ENCODE measurements around the gene HERC3.

DNA sequence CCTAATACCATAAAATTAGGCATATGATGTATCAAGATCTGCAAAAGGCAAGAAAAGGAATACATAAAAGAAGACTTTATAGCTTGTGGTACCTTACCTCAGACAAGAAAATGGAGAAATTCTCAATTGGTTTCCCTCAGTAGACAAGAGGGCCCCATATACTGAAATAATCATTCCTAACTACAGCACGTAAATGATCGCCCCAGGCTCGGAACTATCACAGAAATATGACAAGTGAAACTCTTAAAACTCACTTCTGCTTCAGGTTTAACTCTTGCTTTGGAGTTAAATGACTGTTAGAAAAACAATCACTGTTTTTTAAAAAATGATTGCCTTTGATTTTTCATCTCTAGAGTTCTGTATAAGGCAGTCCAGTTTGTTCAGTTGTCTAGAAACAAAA is 144.0 kb downstream of the HERC3 start:
- TF ChIP-seq, protein P1, sequence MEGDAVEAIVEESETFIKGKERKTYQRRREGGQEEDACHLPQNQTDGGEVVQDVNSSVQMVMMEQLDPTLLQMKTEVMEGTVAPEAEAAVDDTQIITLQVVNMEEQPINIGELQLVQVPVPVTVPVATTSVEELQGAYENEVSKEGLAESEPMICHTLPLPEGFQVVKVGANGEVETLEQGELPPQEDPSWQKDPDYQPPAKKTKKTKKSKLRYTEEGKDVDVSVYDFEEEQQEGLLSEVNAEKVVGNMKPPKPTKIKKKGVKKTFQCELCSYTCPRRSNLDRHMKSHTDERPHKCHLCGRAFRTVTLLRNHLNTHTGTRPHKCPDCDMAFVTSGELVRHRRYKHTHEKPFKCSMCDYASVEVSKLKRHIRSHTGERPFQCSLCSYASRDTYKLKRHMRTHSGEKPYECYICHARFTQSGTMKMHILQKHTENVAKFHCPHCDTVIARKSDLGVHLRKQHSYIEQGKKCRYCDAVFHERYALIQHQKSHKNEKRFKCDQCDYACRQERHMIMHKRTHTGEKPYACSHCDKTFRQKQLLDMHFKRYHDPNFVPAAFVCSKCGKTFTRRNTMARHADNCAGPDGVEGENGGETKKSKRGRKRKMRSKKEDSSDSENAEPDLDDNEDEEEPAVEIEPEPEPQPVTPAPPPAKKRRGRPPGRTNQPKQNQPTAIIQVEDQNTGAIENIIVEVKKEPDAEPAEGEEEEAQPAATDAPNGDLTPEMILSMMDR (IDR thresholded peaks at IDR 0.05): no peak
- no peak for TF ChIP-seq POLR2A (IDR thresholded peaks at IDR 0.05)

Data from testis (tissue), 2 donors.